NCI-H69 (cell line): ENCODE results near the gene CLEC4E.
"Not testable (repeated sequence)": the region's sequence is repeated elsewhere in the genome, so short reads cannot be mapped to it uniquely, and the experiment has no call there.

Experiments
- DNase-seq: peaks from one replicate; lab custom pipeline; 2025; lab: John Stamatoyannopoulos, UW

Gene CLEC4E

DNA sequence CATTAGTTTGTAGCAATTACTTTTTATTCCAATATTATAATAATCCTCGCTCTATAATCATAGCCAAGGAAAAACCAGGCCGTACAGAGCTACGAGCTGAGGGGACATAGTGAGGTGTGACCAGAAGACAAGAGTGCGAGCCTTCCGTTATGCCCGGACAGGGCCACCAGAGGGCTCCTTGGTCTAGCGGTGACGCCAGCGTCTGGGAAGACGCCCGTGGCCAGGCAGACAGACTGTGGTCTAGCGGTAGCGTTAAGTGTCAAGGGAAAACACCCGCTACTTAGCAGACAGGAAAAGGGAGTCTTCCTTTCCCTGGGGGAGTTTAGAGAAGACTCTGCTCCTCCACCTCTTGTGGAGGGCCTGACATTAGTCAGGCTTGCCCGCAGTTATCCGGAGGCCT lies 2.9 kb downstream of the CLEC4E start:
- DNase-seq, result peak; percentile 6

DNA sequence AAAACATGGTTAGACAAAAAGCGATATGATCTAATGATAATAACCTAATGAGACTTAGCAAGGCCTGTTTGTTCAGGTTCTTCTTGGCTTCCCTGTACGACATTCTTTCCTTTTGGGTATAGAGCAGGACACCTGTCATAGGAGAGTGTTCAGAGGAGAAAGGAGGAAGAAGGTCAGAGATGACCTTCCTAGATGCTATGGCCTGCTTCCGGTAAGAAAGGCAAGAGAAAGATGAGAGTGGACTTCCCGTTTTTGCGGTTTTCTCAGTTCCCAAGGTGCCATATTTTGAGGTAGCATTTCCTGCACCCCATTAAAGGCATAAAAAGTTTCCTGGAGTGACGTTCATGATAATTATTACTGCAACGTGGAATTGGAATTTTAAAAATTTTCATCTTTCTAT lies 8.7 kb downstream of the CLEC4E start:
- DNase-seq, result no peak

DNA sequence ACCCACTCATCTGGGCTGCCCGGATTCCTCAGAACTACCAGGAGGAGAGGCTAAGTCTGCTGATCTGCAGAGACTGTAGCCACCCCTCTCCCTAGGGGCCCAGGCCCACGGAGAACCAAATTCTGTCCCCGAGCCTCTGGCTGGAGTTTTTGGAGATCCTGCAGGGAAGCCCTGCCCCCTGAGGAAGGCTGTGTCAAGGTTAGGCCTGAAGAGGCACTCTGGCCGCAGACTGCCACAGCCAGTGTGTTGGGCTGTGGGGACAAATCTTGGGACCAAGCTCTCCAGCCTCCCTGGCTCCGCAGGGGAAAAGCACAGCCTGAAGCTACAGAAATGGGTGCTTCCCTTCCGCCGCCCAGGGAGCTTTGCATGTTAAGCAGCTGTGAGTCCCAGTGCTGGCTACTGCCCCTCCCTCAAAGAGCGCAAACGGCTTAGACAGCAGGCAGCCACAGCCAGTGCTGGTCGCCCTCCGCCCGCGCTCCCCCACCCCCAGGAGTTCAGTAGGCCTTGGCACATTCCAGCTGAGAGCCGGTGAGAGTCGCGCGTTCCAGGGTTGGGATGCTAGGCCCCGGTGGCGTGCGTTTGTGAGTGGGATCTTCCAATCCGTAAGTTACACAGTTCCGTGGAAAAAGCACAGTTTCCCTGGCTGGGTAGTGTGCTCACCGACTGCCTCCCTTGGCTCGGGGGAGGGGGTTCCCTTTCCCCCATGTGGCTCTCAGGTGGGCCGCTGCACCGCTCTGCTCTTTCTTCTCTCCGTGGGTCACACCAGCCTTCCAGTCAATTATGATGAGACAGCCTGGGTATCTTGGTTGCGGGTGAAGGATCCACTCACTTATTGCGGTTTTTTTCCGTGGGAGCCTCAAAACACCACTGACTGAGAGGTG lies 13.2 kb downstream of the CLEC4E start:
- no peak for DNase-seq

DNA sequence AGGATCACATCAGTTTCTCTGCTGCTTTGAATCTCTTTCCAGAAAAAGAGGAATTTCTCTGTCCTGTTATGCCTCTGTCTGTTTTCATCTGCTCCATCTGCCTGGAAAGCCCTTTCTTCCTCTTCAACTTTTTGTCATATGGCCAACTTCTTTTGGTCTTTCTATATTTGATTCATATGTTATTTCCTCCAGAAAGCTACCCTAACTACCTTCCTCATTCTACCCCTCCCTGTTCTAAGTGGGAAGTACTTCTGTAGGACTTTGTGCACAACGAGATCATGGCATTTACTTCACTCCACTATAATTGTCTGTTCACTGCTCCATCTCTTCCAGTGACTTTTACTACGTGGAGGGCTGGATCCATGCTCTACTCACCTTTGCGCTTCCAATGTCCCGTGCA lies 21.5 kb downstream of the CLEC4E start:
- no peak for DNase-seq

DNA sequence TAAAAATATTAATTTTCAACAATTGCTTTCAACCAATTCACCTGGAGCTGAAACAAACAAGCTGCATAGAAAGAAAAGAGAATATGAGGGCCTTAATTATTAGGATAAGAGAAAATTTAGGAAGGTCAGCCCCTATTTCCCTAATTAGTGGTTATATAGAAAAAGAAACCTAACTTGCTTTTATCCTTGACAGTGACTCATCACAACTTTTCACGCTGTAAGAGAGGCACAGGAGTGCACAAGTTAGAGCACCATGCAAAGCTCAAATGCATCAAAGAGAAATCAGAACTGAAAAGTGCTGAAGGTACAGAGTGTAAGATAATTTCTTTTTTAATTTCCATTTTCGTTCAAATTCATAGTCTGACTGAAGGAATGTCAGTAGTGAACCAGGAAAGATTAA lies 22.7 kb downstream of the CLEC4E start:
- DNase-seq, result no peak

DNA sequence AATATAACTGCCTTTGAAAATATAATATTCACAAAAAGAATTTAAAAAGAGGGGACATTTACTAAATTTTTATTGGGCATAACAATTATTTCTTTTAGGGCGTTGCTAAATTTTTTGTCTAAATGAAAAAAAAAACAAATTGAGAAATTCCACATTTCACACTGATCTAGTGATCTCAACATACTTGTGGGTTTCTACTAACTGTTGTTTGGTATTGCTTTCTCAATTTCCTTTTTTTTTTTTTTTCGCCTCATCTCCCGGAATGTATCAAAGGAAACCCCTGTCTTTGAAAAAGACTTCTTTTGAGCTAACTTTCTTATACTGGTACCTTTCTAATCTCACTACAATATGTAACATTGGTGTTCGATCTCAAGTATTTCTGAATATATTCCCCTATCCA lies 27.4 kb downstream of the CLEC4E start, which contains the start of gene CLEC4D:
Gene CLEC4D, plus strand, starts transcription at position 248 of the 400 bp plus-strand sequence. CDS start 230 bp downstream, outside the sequence.
- no peak for DNase-seq

DNA sequence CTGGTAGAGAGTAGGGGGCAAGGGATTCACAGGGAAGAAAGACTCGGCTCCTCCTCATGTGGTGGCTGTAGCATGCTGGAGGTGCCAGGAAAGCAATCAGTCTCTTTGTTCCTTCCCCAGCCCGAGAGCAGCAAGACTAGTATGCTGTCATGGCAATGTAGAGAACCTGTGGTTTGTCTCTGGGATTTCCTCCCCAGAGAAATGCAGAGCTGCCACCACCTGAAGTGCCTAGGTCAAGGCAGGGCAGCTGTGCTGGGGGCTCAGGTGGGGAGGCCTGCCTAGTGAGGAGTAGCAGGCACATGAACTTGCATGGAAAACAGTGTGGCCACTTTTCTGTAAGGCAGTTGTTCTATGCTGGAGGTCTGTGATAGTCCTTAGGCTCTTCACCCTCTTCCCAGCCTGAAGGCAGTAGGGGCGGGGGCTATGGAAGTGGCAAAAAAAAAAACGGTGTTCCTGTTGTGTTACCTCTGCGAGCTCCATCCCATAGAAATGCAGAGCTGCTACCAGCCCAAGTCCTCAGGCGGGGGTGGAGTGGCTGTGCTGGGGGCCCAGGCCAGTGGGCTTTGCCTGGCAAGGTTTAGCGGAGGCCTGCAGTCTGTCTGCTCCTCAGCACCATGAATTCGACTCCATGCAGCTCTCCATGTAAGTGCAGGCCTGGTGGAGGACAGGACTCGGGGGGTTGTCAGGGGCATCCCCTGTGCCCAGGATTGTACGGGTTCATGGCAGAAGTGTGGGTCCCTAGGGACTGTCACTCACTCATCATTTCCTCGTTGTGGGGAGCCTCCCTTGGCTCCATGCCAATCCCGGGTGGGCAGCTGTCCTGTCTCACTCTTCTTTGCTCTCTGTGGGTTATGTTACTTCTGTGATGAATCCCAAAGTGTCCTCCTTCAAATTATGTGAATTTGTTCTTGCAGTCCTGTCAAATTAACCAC lies 31.5 kb downstream of the CLEC4E start:
- DNase-seq, result no peak

DNA sequence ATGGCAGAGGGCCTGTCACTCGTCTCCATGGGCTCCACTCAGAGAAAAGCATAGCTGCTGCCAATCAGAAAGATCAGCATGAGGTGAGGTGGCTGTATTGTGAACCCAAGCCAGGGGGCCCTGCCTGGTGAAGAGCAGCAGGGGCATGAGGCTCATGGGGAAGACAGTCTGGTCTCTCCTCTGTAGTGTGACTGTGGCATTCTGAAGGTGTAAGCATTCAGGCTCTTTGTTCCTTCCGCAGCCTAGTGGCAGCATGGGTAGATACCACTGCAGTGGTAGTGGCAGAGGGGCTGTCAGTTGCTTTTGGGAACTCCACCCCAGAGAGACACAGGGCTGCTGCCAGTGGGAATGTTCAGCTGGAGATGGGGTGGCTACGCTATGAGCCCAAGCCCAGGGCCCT lies 32.5 kb downstream of the CLEC4E start:
- DNase-seq, result no peak

DNA sequence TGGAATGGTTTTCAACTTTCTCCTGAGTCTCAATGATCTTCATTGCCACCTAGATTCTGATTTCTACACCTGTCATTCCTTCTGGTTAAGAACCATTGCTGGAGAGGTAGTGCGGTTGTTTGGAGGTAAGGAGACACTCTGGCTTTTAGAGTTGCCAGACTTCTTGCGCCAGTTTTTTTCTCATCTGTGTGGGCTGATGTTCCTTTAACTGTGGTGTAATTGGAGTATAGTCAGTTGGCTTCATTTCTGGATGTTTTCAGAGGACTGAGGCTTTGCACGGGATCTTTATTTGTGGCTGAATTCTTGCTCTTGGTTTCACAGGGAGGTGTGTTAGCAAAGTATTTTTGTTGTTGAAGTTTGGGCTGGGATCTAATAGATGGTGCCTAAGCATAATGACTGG lies 33.1 kb downstream of the CLEC4E start:
- no peak for DNase-seq

DNA sequence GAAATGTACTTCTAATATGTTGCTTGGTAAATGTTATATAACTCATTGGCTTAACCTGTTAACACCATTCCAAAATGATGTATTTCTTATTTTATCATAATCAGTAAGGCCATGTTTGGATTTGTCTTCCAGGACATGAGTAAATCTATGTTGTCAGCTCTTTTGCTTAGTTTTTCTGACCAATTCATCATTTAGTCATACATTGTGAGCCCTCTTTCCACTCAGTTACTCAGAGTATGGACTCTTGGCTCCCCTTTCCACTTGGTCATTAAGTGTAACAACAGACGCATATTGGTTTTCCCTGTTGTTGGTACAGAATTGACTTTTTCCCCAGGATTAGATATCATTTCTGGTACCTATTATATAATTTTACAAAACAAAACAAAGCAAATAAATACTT lies 36.4 kb downstream of the CLEC4E start:
- no peak for DNase-seq

DNA sequence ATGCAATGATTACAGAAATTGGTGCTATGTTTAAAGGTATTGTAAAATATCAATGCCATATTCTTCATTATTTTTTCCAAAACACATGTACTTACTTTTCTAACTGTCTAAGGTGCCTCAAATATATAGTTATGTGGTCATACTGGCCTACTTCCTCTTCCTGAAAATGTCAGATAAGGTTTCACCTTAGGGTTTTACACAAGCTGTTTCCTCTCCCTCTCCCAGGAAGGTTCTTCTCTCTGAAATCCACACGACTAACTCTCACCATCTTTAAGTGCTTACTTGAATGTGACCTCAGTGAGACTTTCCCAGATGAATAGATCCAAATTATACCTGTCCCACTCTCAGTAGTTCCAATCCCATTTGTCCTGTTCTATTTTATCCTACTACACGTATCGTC lies 39.0 kb downstream of the CLEC4E start:
- DNase-seq, result no peak

DNA sequence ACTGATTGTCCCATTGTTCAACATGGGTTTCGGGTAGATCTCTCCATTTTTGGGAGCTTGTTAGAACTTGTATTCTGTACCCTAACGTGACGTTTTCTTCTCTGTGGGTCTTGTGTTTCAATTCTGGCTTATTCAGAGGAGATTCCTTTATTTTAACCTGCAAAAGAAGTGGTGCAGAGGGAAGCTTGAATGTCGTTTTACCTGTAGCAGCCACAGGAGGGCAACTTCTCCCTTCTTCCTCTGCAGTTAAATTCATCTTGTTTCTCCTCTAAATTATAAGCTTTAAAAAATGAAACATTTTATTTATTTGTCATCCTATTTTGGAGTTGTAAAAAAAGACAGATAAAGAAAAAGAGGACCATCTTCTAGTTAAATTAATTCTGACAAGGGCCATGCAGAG lies 41.1 kb downstream of the CLEC4E start:
- DNase-seq, result no peak

DNA sequence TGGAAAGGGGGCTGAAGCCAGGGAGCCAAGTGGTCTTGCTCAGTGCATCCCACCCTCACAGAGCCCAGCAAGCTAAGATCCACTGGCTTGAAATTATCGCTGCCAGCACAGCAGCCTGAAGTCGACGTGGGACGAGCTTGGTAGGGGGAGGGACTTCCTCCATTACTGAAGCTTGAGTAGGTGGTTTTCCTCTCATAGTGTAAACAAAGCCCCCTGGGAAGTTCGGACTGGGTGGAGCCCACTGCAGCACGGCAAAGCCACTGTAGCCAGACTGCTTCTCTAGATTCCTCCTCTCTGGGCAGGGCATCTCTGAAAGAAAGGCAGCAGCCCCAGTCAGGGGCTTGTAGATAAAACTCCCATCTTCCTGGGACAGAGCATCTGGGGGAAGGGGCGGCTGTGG lies 44.6 kb downstream of the CLEC4E start:
- DNase-seq, result not testable (repeated sequence)

DNA sequence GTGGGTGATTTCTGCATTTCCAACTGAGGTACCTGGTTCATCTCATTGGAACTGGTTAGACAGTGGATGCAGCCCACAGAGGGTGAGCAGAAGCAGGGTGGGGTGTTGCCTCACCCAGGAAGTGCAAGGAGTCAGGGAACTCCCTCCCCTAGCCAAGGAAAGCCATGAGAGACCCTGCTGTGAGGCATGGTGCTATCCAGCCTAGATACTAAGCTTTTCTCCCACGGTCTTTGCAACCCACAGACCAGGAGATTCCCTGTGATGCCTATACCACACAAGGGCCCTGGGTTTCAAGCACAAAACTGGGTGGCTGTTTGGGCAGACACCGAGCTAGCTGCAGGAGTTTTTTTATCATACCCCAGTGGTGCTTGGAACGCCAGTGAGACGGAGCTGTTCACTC lies 45.0 kb downstream of the CLEC4E start:
- DNase-seq, result not testable (repeated sequence)

DNA sequence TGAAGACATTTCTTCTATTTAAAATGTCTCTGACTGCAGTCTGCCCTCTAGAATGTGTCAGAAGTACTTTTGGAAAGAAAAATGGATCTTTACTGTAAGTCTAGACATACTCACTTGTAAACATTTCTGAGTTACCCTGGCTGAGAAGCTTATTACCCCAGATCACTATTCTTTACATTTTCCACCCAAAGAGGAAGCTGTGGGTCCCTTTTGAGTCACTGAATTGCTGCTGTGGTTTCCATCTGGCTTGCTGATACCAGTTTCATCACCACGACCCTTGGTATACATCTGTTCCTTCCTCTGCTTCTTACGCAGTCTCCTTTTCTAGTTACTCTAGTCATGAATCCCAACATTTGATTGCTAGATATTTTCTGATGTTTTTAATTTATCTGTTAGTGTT lies 47.6 kb downstream of the CLEC4E start:
- DNase-seq, result no peak

DNA sequence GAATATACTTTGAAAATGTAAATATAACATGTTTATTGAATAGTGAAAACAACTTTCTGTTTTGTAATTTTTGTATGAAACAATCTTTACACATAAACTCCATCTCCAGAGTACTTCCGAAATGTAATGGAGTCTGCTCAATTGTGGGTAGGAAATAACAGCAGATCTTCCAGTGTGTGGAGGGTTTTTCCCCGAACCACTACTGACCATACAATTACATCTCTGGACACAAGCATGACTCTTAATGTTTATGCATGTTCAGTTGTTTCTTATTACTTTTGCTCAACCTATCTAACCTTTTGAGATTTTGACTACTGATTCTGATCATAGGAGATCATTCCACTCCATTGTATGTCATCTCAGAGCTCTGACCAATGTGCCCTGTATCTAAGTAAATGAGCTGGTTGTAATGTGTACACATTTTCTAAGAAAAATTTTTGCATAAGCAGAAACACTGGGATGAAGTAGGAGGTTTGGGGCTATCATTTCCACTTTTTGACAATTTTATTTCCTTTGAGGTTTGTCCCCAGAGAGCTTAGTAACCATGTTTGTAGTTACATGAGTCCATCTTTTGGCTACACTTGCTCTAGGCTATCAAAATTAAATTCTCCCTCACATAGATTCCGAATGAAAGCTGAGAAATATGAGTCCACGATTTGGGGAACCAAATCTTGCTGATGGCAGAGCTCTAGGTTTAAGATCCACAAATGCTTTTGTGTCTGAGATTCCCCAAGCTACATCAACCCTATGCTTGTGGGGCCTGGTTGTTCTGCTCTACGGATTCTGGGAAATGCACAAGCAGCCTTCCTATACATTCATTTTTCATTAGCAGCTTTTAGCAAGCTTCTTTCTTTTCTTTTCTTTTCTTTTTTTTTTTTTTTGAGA lies 48.8 kb downstream of the CLEC4E start:
- no peak for DNase-seq
